ENCODE results near the gene ATP1A2.

DNA sequence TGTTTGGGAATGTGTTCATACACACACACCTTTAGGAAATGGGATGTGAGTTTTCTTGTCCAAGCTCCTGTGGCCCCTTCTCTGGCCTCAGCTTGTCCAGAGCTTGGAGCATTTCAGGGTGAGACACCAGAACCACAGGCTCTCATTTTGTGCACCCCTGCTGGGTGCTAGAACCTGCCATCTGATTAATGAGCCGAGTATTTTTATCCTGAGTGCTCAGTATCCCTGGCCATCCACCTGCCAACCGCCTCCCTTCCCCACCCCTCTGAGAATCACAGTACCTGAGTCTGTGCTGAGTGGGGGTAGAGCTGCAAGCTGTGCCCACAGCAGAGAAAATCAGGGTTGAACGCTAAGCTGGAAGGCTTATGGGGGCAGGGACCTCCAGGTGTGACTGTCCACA lies 76.2 kb downstream of the ATP1A2 start:
- TF ChIP-seq CTCF (IDR thresholded peaks at IDR 0.05) = no peak
- TF ChIP-seq, protein P1, sequence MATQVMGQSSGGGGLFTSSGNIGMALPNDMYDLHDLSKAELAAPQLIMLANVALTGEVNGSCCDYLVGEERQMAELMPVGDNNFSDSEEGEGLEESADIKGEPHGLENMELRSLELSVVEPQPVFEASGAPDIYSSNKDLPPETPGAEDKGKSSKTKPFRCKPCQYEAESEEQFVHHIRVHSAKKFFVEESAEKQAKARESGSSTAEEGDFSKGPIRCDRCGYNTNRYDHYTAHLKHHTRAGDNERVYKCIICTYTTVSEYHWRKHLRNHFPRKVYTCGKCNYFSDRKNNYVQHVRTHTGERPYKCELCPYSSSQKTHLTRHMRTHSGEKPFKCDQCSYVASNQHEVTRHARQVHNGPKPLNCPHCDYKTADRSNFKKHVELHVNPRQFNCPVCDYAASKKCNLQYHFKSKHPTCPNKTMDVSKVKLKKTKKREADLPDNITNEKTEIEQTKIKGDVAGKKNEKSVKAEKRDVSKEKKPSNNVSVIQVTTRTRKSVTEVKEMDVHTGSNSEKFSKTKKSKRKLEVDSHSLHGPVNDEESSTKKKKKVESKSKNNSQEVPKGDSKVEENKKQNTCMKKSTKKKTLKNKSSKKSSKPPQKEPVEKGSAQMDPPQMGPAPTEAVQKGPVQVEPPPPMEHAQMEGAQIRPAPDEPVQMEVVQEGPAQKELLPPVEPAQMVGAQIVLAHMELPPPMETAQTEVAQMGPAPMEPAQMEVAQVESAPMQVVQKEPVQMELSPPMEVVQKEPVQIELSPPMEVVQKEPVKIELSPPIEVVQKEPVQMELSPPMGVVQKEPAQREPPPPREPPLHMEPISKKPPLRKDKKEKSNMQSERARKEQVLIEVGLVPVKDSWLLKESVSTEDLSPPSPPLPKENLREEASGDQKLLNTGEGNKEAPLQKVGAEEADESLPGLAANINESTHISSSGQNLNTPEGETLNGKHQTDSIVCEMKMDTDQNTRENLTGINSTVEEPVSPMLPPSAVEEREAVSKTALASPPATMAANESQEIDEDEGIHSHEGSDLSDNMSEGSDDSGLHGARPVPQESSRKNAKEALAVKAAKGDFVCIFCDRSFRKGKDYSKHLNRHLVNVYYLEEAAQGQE (IDR thresholded peaks at IDR 0.05; ENCODE audit: insufficient read depth in 1 of 2, low read depth in 2 of 2, low read length in 1 of 2) = no peak

Data from Panc1 (cell line).